Measurements from ENCODE around the gene RPL10A. TPM values are rescaled to one million over a fixed set of nuclear protein-coding genes. Genes with fewer than 3 reads are reported as not detected.

The RPL10A gene
- total and polyA plus RNA-seq, 12 donors = 680 to 1,613 (median 1,110) TPM

DNA sequence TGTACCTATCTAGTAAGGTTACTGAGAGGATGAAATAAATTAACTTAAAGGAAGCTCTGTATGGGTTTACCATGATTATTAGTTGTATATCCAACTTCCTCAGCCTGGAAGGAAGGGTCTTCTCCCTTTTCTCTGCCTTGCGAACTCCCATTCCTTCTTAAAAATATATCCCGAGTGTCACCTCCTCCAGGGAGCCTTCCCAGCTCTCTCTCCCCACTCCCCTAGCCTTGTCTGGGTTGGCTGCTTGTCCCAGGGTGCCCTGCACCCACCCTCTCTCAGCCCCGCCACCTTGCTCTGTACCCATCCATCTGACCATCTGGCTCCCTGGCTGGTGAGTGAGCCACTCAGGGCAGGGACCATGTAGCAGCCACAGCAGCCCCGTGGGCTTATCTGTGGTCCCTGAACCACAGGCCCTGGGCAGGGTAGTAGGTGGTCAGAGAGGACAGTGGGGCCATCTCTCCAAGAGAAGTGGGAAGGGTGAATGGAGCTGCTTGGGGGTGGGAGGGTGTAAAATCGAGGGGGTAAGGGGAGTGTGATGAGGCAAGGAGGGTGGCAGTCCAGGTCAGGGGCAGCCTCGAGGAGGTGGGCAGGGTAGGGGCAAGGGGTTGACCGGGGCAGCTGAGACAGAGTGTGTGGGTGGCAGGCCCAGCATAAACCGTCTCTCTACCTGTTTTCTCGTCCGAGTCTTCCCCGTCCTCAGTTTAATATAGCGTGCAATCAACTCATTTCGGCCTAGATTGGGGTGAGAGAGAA, 15.9 kb downstream of the RPL10A start:
- DNase-seq = no peak
- peaks cover 8 to 17% of the 10 kb centered on the region in 2 donors for H3K4me1 ChIP-seq (replicated peaks in 1 of 2)
- no peak overlapping the region for H3K27ac ChIP-seq
- 84 to 88% (median 87%) methylated on average over 13 of the region's 13 CpGs for WGBS, 4 donors
- no peaks in the 10 kb centered on the region for H3K36me3 ChIP-seq (replicated peaks in 1 of 2)
- H3K27me3 ChIP-seq = no peaks in the 10 kb centered on the region
- TF ChIP-seq, protein P1, sequence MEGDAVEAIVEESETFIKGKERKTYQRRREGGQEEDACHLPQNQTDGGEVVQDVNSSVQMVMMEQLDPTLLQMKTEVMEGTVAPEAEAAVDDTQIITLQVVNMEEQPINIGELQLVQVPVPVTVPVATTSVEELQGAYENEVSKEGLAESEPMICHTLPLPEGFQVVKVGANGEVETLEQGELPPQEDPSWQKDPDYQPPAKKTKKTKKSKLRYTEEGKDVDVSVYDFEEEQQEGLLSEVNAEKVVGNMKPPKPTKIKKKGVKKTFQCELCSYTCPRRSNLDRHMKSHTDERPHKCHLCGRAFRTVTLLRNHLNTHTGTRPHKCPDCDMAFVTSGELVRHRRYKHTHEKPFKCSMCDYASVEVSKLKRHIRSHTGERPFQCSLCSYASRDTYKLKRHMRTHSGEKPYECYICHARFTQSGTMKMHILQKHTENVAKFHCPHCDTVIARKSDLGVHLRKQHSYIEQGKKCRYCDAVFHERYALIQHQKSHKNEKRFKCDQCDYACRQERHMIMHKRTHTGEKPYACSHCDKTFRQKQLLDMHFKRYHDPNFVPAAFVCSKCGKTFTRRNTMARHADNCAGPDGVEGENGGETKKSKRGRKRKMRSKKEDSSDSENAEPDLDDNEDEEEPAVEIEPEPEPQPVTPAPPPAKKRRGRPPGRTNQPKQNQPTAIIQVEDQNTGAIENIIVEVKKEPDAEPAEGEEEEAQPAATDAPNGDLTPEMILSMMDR (IDR thresholded peaks at IDR 0.05) = no peak
- TF ChIP-seq POLR2A (IDR thresholded peaks at IDR 0.05) = no peak
- H3K9me3 ChIP-seq (replicated peaks in 1 of 3) = no peaks in the 10 kb centered on the region
- H3K4me3 ChIP-seq = no peak overlapping the region
- intact Hi-C loops (cut with DNase I) = no loop called here

DNA sequence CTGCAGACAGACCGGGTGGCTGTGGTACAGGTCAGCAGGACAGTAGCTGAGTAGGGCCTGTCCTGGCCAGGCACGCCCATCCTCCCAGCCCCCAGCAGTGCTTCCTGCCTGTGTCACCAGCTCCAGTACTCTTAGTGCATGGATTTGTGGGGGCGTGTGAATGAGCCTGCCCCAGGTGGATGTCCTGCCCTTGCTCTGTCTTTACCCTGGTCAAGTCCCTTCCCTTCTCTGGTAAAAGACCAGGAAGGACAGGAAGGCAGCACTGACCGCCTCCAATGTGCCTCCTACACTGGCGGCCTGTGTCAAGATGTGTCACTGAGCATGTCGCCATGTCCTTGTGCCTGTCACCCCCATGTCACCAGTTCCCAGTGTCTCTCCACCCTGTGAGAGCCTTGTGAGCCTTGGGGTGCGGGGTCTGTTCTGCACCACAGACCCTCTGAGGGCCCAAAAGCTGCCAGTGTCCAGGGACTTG, 16.8 kb downstream of the RPL10A start:
- TF ChIP-seq, protein P1 (IDR thresholded peaks at IDR 0.05) = no peak
- no peak for TF ChIP-seq POLR2A (IDR thresholded peaks at IDR 0.05)
- intact Hi-C loops (cut with DNase I) = no loop called here
- no peak for DNase-seq
- WGBS, 4 donors = 88 to 93% (median 90%) methylated on average over 2 to 7 of the region's 7 CpGs
- H3K4me3 ChIP-seq = no peak overlapping the region
- H3K27me3 ChIP-seq = no peaks in the 10 kb centered on the region
- peak overlapping the region in 2 of 5 donors; percentile 30 to 73 for H3K27ac ChIP-seq
- H3K36me3 ChIP-seq (replicated peaks in 1 of 2) = no peaks in the 10 kb centered on the region
- no peaks in the 10 kb centered on the region for H3K9me3 ChIP-seq (replicated peaks in 1 of 3)
- H3K4me1 ChIP-seq (replicated peaks in 1 of 2) = peaks cover 8 to 20% of the 10 kb centered on the region in 2 donors

DNA sequence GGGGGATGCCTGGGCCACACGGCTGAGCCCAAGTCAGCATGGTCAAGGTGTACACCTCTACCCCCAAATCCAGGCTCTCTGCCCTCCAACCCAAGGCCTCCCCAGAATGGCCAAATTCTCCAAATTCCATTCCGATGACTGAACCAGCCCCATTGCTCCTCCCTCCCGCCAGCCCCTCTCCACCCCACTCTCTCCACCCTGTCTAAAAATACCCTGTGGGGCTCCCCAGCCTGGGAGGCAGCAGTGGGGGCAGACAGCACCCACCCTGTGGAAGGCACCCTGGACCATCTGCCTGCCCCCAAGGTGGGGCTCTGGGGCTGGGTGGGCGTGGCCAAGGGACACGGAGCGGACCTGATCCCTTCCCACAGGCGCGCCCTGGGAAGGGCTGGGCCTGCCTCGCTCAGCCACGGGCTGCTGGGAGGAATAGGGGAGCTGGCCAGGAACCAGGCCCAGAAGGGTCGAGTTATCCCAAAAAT, 17.2 kb downstream of the RPL10A start:
- Histone ChIP-seq H3K4me3 (no peak overlapping the region), H3K27me3 (no peaks in the 10 kb centered on the region), H3K27ac (peak overlapping the region in 4 of 5 donors; percentile 28 to 73 (median 58)), H3K36me3 (replicated peaks in 1 of 2) (no peaks in the 10 kb centered on the region), H3K4me1 (replicated peaks in 1 of 2) (peaks cover 8 to 25% of the 10 kb centered on the region in 2 donors), H3K9me3 (replicated peaks in 1 of 3) (no peaks in the 10 kb centered on the region)
- intact Hi-C loops (cut with DNase I) = no loop called here
- DNase-seq = no peak
- no peak for TF ChIP-seq POLR2A (IDR thresholded peaks at IDR 0.05)
- TF ChIP-seq, protein P1 (IDR thresholded peaks at IDR 0.05) = no peak
- 67 to 80% (median 70%) methylated on average over 10 to 11 of the region's 11 CpGs for WGBS, 4 donors

DNA sequence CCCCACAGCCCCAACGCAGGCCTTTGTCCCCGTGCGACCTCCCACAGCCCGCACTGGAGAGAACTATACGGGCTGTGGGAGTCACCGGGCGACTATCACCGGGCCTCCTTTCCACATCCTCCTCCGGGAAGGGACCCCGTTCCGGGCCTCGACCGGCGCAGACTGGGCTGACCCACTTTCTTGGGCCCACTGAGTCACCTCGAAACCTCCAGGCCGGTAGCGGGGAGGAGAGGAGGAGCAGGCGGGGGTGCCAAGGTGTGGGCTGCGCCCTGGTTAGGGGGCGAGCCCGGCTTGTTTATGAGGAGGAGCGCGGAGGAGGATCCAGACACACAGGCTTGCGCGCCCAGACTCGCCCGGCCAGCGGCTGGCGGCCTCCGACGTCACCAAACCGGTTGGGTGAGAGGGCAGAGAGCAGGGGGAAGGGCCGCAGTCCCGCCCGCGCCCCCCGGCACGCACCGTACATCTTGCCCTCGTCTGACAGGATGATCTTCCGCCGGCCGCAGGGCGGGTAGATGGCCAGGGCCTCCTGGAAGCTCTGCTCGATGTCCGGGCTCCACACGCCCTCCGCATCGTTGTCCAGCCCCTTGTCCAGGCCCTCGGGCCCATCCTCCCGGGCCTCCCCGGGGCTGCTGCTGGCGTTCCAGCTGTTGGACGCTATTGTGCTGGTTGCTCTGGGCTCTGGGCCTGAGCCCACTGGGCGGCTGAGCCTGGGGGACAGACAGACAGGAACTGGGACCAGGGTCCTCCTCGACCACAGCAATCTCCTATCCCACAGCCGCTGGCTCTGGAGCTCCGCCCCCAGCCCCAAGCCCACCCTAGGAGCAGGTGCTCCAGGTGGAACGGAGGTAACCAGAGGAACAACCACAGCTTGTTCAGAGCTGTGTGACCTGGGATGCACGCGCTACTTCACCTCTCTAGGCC, 18.1 kb downstream of the RPL10A start:
- Histone ChIP-seq H3K27ac (peak overlapping the region in 4 of 5 donors; percentile 28 to 73 (median 58)), H3K36me3 (replicated peaks in 1 of 2) (no peaks in the 10 kb centered on the region), H3K4me1 (replicated peaks in 1 of 2) (peaks cover 8 to 19% of the 10 kb centered on the region in 2 donors), H3K4me3 (no peak overlapping the region), H3K27me3 (no peaks in the 10 kb centered on the region), H3K9me3 (replicated peaks in 1 of 3) (no peaks in the 10 kb centered on the region)
- 68 to 84% (median 76%) methylated on average over 50 to 61 of the region's 61 CpGs for WGBS, 4 donors
- no peak for DNase-seq
- TF ChIP-seq, protein P1 (IDR thresholded peaks at IDR 0.05) = no peak
- intact Hi-C loops (cut with DNase I) = no loop called here
